Measurements from ENCODE around the gene BLOC1S3. TPM values are rescaled to one million over a fixed set of nuclear protein-coding genes. Genes with fewer than 3 reads are reported as not detected.

The BLOC1S3 gene
- total RNA-seq, 1 donor from 2014 or later: 15.6 TPM

DNA sequence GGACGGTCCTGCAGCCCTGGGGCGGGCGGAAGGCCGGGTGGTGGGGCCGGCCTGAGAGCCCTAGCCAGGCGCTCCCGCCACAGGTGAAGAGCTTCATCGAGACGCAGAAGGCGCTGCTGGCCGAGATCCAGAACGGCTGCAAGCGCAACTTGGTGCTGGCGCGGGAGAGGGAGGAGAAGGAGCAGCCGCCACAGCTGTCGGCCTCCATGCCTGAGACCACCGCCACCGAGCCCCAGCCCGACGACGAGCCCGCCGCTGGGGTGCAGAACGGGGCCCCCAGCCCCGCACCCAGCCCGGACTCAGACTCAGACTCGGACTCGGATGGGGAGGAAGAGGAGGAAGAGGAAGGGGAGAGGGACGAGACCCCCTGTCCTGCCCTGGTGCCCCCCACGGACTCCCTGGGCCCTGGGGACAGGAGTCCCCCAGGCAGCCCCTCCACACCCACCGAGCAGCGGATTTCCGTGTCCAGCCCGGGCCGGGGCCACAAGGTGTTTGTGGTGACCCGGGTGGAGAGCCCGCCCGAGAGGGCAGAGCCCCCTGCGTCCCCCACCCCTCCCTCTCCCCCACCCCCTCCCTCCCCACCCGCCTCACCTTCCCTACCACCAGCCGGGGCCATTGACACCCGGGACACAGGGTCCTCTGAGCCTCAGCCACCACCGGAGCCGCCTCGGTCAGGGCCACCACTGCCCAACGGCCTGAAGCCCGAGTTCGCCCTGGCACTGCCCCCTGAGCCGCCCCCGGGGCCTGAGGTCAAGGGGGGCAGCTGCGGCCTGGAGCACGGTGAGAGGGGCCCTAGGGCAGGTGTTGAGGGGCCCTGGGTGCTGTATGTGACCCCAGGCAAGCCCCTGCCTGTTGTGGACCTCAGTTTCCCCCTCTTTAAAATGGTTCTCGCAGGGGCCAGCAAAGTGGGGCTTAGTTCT lies 33.1 kb upstream of the BLOC1S3 start:
- DNase-seq (ENCODE audit: extremely low read depth, low read depth, low spot score): no peak

- DNase-seq (ENCODE audit: extremely low read depth, low read depth, low spot score): no peak
Observed at GRCh38 chr19:45146251-45146650, 32.3 kb upstream of the BLOC1S3 start.

DNA sequence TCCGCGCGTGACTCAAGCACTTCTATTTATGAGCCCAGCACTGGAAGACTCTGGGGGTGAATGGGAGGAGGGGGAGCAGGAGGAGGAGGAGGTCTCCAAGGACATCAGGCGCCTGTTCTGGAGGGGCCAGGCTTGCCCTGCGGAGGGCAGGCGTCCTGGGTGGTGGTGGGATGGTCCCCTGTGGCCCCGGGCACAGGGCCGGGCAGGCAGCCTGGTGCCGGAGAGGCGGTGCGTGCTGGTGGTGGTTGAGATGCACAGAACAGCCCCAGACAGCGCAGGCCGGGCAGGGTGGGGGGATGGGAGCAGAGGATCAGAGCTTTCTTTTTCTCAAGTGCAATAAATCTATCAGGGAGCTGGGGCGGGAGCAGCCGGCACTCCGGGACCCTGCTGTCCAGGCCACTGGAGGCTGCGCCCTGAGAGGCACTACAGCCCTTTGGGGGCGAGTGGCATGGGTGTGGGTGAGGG lies 31.8 kb upstream of the BLOC1S3 start:
- no peak for DNase-seq (ENCODE audit: extremely low read depth, low read depth, low spot score)

DNA sequence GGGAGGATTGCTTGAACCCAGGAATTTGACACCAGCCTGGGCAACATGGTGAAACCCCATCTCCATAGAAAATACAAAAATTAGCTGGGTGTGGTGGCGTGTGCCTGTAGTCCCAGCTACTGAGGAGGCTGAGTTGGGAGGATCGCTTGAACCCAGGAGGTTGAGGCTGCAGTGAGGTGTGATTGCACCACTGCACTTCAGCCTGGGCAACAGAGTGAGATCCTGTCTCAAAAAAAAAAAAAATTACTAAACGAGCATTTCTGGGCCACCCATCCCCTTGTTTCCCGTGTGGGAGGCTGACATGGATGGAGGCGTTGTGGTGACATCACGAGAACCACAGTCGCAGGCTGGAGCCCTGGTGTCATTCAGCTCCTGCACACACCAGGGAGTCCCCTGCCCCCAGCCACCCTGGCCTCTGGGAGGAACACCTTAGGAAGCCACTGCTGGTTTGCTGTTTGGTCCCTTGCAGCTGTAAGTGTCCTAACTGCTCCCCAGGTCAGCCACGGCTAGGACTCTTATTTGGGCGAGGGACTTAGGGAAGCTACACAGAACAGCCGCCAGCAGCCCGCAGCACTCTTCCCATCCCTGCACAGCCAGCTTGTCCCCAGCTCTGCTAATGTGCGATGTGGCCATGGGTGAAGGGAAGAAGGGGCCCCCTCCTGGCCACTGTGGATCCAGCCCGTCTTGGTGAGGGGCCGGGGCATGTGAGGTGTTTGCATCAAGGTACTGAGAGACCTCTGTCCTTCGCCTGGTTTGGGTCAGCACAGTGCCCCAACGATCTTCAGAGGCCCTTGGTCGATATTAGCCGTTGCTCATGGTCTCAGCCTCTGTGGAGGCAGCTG lies 30.5 kb upstream of the BLOC1S3 start:
- no peak for DNase-seq (ENCODE audit: extremely low read depth, low read depth, low spot score)

- no peak for DNase-seq (ENCODE audit: extremely low read depth, low read depth, low spot score)
Observed at GRCh38 chr19:45149129-45149528, 29.5 kb upstream of the BLOC1S3 start.

DNA sequence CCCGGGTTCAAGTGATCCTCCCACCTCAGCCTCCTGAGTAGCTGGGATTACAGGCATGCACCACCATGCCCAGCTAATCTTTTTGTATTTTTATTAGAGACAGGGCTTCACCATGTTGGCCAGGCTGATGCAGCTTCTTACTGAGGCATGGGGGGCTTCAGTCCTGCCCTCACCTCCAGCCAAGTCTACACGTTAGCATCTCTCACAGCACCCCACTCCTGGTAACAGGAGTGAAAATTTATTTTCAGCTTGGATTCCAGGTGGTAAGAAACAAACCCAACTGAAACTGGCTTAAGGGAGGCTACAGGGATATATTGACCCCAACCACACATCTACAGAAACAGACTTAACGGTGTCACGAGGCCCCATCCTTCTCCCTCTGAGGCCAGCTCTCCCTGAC lies 28.4 kb upstream of the BLOC1S3 start:
- DNase-seq (ENCODE audit: extremely low read depth, low read depth, low spot score): no peak

DNA sequence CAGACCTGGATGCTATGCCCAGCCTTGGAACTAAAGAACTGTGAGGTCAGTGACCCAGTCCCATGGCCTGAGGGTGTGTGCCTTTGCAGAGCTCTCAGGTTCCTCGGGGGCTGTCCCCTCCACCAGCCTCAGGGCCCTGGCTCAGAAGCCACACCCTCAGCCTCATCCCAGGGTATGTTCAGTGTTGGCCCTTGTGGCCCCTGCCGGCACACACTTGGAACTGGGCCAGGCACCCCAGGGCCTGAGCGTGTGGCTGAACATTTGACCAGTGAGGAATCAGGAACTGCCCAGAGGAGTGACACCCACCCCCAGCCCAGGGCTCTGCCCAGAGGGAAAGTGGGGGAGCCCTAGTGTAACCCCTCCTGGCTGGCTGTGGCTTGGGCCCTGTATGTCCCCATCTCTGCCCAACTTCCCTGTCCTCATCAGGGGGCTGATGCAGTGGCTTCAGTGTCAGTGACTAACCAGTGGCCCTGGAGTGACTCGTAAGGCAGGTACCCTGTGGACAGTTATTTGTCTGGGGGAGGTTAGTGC lies 27.8 kb upstream of the BLOC1S3 start:
- no peak for DNase-seq (ENCODE audit: extremely low read depth, low read depth, low spot score)

- no peak for DNase-seq (ENCODE audit: extremely low read depth, low read depth, low spot score)
Observed at GRCh38 chr19:45151320-45151719, 27.3 kb upstream of the BLOC1S3 start.

DNA sequence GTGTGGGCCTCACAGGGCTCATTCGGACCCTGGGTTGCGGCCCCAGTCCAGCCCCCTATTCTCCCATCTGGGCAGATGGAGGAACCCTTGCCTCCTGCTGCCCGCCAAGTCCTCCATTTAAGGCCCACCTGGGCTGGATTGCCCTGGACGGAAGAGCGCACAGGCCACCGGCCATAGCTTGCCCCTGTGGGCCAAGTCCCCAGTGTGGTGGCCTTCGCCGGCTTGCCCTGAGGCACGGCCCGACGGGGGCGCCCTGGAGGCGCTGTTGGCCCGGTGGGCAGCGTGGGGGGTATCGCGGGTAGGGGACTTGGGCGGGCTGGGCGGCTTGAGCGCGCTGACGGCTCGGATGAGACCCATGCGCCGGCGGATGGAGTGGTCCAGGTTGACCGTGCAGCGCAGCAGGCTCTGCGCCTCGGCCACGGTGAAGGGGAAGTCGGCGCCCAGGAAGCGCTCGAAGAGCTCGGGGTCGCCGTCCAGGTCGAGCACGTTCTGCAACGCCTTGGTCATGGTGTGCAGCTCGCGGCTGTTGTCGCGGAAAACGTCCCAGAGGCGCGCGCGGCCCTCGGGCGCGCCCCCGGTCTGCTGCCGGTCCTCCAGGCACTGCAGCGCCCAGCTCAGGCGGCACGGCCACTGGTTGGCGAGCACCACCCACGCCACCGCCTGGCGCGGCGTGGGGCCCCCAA lies 26.6 kb upstream of the BLOC1S3 start:
- no peak for DNase-seq (ENCODE audit: extremely low read depth, low read depth, low spot score)

- no peak for DNase-seq (ENCODE audit: extremely low read depth, low read depth, low spot score)
Observed at GRCh38 chr19:45152504-45153338, 25.9 kb upstream of the BLOC1S3 start.

DNA sequence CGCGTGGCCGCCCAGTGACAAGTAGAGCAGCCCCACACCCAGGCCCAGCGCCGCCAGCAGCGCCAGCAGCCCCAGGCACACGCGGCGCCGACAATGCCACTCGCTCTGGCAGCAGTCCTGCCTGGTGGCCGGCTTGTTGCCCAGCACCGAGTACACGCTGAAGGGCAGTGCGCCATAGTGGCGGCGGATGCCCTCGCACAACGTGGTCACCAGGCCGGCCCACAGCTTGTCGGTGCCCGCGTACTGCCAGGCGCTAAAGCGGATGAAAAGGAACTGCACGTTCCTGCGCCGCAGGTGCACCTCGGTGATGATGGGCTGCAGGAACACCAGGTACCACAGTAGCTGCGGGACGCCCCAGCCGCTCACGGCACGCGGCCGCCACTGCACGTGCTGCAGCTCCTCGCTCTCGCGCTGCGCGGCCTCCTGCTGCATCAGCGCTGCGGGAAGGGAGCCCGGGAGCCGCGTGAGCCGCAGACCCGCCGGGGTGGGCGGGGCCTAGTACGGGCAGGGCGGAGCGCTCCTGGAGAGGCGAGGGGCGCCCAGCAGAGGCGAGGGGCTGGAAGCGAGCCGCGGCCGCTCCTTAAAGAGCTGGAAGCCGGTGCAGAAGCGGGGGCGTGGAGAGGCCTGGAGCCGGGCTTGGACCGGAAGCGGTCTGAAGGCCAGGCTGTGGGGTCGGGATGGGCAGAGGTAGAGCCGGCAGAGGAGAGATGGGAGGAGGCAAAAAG lies 25.1 kb upstream of the BLOC1S3 start:
- no peak for DNase-seq (ENCODE audit: extremely low read depth, low read depth, low spot score)

GRCh38 chr19:45154064-45154827 lies 24.3 kb upstream of the BLOC1S3 start:
- no peak for DNase-seq (ENCODE audit: extremely low read depth, low read depth, low spot score)

GRCh38 chr19:45156011-45156630 lies 22.5 kb upstream of the BLOC1S3 start:
- DNase-seq (ENCODE audit: extremely low read depth, low read depth, low spot score): no peak

DNA sequence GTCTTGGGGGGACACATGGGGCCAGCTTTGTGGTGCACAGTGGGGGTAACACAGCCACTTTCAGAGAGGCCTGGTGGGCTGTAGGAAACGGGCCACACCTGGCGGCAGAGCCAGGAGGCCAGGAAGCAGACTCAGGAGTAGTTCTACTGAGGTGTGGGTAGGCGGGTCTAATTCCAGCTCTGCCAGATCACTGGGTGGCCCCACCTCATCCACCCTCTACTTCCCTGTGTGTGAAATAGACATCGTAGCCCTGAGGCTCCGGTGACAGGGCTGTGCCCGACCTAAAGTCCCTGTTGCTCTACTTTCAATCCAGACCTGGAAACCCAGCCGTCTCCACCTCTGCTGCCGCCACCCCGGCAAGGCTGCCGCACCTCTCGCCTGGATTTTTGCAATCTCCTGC lies 21.8 kb upstream of the BLOC1S3 start:
- no peak for DNase-seq (ENCODE audit: extremely low read depth, low read depth, low spot score)

- DNase-seq (ENCODE audit: extremely low read depth, low read depth, low spot score): no peak
Observed at GRCh38 chr19:45158503-45159209, 19.9 kb upstream of the BLOC1S3 start.

DNA sequence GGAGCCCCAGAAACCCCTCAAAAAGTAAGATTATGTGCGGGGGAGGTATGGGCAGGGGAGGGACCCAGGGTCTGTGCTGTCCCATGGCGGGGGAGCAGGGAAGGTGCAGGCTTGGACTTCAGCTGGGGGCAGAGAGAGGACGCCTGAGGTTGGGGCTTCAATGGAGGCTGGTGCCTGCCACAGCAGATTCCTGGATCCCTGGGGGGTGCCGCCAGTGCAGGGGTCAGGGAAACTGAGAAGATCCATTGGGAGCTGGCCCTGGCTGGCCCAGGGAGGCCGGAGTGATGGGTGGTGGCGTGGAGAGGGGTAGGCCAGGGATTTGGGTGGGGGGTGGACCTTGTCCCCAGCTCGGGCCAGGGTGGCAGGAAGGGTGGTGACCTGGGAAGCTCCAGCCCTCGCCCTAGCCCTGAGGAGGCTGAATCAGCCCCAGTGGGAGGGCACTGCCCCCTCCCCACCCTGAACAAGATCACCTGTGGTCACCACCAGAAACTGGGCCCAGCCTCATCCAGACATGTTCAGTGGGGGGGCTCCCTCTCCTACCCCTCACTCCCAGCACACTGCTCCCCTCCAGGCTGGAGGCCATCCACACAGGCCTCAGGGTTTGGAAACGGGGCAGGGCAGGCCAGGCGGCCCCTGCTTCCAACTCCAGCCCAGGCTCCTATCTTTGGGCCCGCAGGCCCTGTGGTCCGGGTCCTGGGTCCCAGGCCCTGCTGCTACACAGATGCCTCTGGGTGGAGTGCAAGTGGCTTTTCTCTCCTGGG lies 19.2 kb upstream of the BLOC1S3 start:
- DNase-seq (ENCODE audit: extremely low read depth, low read depth, low spot score): no peak

DNA sequence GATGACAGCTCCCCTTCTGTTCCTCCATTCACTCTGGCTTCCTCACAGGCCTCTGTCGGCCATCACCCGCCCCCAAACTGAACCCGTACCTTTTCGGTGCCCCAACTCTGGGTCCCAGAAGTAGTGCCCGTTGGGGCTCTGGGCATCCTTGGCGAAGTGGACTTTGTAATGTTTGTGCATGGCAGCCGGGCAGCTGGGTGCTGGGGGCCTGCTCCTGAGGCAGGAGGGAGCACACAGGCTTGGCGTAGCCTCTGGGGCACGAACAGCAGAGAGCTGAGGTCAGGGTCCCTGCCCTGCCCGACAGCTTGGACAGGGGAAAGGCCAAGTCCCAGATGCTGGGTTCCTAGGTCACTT lies 18.6 kb upstream of the BLOC1S3 start:
- DNase-seq (ENCODE audit: extremely low read depth, low read depth, low spot score): no peak
